Nephron progenitor cell (in vitro differentiated cells): ENCODE data around the gene NFASC.

Experiments used
- DNase-seq: peaks from one replicate; pipeline ENCODE4 v3.0.0; 2021
- H3K27ac Mint-ChIP-seq: 2 replicates; pipeline ENCODE4 v1.8.0; 2021; ENCODE audit warnings: mild to moderate bottlenecking, moderate library complexity, mixed read lengths
- H3K27me3 Mint-ChIP-seq: 2 replicates; pipeline ENCODE4 v1.8.0; 2021; ENCODE audit warnings: mild to moderate bottlenecking, low read depth, mixed read lengths; ENCODE audit not compliant: poor library complexity
- H3K36me3 Mint-ChIP-seq: 2 replicates; pipeline ENCODE4 v1.8.0; 2021; ENCODE audit warnings: low read depth, mixed read lengths
- H3K4me1 Mint-ChIP-seq: 2 replicates; pipeline ENCODE4 v1.8.0; 2021; ENCODE audit warnings: mixed read lengths
- H3K4me3 Mint-ChIP-seq: 2 replicates; pipeline ENCODE4 v1.8.0; 2021; ENCODE audit warnings: mild to moderate bottlenecking, moderate library complexity, mixed read lengths
- H3K9me3 Mint-ChIP-seq: 2 replicates; pipeline ENCODE4 v1.8.0; 2021; ENCODE audit warnings: mild to moderate bottlenecking, moderate library complexity, mixed read lengths
- TF ChIP-seq, protein P1 (sequence below): fragments of 200-600 bp; sonication (generic); IDR thresholded peaks from 2 replicates; pipeline ENCODE4 v1.5.0; 2021; ENCODE audit warnings: antibody characterized with exemption

The NFASC gene

DNA sequence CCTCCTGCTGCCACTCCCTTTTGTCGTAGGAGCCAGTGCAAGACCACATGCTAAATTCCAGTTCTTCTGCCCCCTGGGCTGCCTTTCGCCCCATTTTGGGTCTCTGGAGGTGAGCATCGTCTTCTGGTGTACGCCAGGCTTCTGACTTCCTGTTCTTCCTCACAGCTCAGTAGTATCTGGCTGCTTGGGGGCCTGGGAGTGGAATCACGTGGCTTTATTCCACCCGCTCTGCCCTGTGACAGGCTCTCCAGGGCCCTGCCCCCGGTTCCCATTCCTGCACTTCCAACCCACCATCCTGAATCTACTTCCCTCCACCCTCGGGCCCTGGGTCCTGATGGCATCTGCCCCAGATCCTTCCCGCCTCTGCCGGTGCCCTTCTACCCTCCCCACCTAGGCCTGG lies 3.6 kb downstream of the NFASC start:
- Mint-ChIP-seq H3K27ac (no peak overlapping the region), H3K36me3 (no peaks in the 10 kb centered on the region), H3K27me3 (no peaks in the 10 kb centered on the region), H3K4me1 (peaks cover 9% of the 10 kb centered on the region), H3K4me3 (no peak overlapping the region), H3K9me3 (no peaks in the 10 kb centered on the region)
- TF ChIP-seq, protein P1, sequence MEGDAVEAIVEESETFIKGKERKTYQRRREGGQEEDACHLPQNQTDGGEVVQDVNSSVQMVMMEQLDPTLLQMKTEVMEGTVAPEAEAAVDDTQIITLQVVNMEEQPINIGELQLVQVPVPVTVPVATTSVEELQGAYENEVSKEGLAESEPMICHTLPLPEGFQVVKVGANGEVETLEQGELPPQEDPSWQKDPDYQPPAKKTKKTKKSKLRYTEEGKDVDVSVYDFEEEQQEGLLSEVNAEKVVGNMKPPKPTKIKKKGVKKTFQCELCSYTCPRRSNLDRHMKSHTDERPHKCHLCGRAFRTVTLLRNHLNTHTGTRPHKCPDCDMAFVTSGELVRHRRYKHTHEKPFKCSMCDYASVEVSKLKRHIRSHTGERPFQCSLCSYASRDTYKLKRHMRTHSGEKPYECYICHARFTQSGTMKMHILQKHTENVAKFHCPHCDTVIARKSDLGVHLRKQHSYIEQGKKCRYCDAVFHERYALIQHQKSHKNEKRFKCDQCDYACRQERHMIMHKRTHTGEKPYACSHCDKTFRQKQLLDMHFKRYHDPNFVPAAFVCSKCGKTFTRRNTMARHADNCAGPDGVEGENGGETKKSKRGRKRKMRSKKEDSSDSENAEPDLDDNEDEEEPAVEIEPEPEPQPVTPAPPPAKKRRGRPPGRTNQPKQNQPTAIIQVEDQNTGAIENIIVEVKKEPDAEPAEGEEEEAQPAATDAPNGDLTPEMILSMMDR, result no peak
- DNase-seq, result no peak

DNA sequence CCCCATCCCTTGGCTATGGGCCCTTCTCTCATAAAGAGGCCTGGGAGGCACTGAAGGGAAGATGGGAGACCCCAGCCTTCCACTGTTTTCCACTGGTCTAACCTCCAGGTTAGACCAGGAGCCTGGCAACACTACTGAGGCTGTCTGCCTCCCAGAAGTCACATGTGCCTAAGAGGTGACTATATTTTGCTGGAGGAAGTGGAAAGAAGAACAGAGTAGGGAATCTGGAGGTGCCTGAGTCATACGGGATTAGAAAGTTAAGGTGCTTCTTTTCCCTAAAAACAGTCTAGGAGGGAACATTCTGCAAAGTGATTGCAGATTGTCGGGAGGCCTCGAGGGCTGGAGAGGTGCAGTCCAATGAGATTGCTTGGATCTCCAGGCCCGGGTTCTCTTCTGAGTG lies 4.6 kb downstream of the NFASC start:
- no peaks in the 10 kb centered on the region for H3K36me3 Mint-ChIP-seq
- TF ChIP-seq, protein P1, result no peak
- no peaks in the 10 kb centered on the region for H3K9me3 Mint-ChIP-seq
- no peak overlapping the region for H3K4me3 Mint-ChIP-seq
- DNase-seq, result no peak
- no peaks in the 10 kb centered on the region for H3K27me3 Mint-ChIP-seq
- H3K4me1 Mint-ChIP-seq, result peaks cover 16% of the 10 kb centered on the region
- H3K27ac Mint-ChIP-seq, result no peak overlapping the region

DNA sequence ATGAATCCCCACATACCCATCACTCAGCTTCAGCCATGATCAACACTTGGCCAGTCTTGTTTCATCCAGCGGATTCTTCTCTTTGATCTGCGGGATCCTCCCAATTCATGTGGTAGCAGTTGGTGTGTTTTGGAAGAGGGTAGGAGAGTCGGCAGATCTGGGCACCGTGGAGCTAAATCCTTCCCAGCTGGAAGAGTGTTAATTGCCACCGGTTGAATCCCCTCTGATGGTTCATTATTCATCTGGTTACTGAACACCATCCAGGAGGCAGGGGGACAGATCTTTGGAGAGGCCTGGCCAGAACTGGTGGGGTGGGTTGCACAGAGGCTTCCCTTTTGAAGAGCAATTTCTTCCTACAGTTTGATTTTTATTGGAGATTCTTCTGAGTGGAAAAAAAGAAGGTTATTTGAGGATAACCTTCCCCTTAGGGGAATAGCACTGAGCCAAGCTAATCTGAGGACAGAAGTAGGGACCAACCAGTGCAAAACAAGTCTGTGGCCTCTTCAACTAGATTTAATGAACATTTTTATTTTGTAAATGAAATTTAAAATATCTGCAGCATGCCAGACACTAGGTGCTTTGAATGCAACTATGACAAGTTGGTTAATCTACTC lies 8.1 kb downstream of the NFASC start:
- no peaks in the 10 kb centered on the region for H3K9me3 Mint-ChIP-seq
- no peaks in the 10 kb centered on the region for H3K27me3 Mint-ChIP-seq
- H3K4me3 Mint-ChIP-seq, result no peak overlapping the region
- TF ChIP-seq, protein P1, result no peak
- H3K27ac Mint-ChIP-seq, result no peak overlapping the region
- no peaks in the 10 kb centered on the region for H3K36me3 Mint-ChIP-seq
- peaks cover 46% of the 10 kb centered on the region for H3K4me1 Mint-ChIP-seq
- no peak for DNase-seq

DNA sequence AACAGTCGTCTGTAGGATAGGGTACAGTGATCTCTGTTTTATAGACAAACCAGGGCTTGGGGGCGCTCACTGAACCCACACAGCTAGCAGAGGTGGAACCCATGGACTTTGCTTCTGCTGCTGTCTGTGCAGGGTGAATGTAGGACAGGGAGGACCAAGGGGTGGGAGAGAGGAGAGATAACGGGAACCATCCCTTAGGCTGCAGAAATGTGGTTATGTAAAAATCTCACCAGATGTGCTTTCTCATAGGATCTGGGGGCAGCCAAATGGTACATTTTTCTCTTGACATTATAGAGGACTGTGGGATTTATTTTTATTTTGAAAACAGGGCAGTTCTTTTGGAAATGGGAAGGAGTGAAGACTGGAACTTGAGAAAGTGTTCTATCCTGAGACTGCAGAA lies 8.7 kb downstream of the NFASC start:
- no peak overlapping the region for H3K27ac Mint-ChIP-seq
- DNase-seq, result no peak
- no peaks in the 10 kb centered on the region for H3K27me3 Mint-ChIP-seq
- TF ChIP-seq, protein P1, result no peak
- no peaks in the 10 kb centered on the region for H3K9me3 Mint-ChIP-seq
- H3K4me3 Mint-ChIP-seq, result no peak overlapping the region
- peaks cover 51% of the 10 kb centered on the region for H3K4me1 Mint-ChIP-seq
- H3K36me3 Mint-ChIP-seq, result no peaks in the 10 kb centered on the region

DNA sequence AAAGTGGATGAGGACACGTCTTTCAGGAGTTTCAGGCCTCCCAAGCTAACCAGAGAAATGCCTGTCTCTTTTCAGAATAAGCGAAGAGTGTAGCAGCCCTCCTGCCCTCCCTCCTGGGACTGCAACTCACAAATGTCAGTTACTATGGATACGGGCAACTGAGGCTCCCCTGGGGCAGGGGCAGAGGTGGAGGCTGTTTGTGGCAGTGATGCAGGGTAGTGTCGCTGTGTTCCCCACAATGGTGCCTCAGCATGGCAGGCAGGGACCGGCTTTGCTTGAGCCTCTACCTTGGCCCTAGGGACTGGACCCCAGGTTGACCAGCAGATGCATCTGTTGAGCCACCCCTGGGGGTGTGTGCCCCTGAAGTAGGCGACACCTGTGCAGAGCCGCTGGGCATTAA lies 10.2 kb downstream of the NFASC start:
- Mint-ChIP-seq H3K27ac (no peak overlapping the region), H3K4me3 (no peak overlapping the region), H3K9me3 (no peaks in the 10 kb centered on the region), H3K27me3 (no peaks in the 10 kb centered on the region), H3K36me3 (no peaks in the 10 kb centered on the region), H3K4me1 (peaks cover 51% of the 10 kb centered on the region)
- TF ChIP-seq, protein P1, result no peak
- DNase-seq, result no peak

DNA sequence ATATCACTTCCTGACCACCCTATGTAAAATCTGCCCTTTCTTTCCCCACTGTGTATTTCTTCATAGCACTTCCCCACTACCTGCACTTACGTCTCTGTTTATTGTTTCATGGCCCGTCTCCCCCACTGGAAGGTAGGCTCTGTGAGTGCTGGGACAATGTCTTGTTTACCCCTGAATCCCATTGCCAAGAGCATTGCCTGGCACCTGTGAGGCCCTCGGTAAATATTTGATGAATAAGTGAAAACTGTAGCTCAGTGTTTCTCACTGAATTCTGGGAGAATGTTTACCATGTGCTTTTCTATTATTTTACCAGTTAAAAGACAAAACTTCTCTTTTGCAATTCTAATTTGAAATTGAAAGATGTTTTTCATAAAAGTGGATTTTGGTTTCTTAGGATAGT lies 11.8 kb downstream of the NFASC start:
- H3K27ac Mint-ChIP-seq, result no peak overlapping the region
- H3K4me3 Mint-ChIP-seq, result no peak overlapping the region
- H3K9me3 Mint-ChIP-seq, result no peaks in the 10 kb centered on the region
- no peaks in the 10 kb centered on the region for H3K36me3 Mint-ChIP-seq
- TF ChIP-seq, protein P1, result no peak
- DNase-seq, result no peak
- H3K27me3 Mint-ChIP-seq, result no peaks in the 10 kb centered on the region
- peaks cover 51% of the 10 kb centered on the region for H3K4me1 Mint-ChIP-seq
